Neuronal stem cell (in vitro differentiated cells): ENCODE measurements around the gene CEACAM1.
"Not testable (repeated sequence)": the region's sequence is repeated elsewhere in the genome, so short reads cannot be mapped to it uniquely, and the experiment has no call there.

Experiments
- DNase-seq: peaks from one replicate; pipeline ENCODE4 v3.0.0-alpha.2; 2013; ENCODE audit warnings: low spot score
- H2AFZ ChIP-seq: one replicate; pipeline ENCODE4 v1.6.1; 2013; ENCODE audit warnings: mild to moderate bottlenecking, low read length, inconsistent platforms
- H2AK5ac ChIP-seq: 2 replicates; pipeline ENCODE4 v1.6.1; 2013; ENCODE audit warnings: low read depth, mild to moderate bottlenecking, inconsistent platforms, low read length, moderate library complexity, mixed read lengths
- H2BK120ac ChIP-seq: 2 replicates; pipeline ENCODE4 v1.6.1; 2013; ENCODE audit warnings: low read depth, mild to moderate bottlenecking, inconsistent platforms, low read length, moderate library complexity, mixed read lengths
- H2BK12ac ChIP-seq: one replicate; pipeline ENCODE4 v1.6.1; 2013; ENCODE audit warnings: low read length, inconsistent platforms
- H2BK15ac ChIP-seq: 2 replicates; pipeline ENCODE4 v1.6.1; 2013; ENCODE audit warnings: mild to moderate bottlenecking, low read length, inconsistent platforms, mixed read lengths
- H2BK5ac ChIP-seq: one replicate; pipeline ENCODE4 v1.6.1; 2013; ENCODE audit warnings: inconsistent platforms, mild to moderate bottlenecking, low read length, moderate library complexity
- H3K14ac ChIP-seq: one replicate; pipeline ENCODE4 v1.6.1; 2013; ENCODE audit warnings: low read length, inconsistent platforms
- H3K18ac ChIP-seq: 2 replicates; pipeline ENCODE4 v1.6.1; 2013; ENCODE audit warnings: low read length, inconsistent platforms
- H3K23ac ChIP-seq: 2 replicates; pipeline ENCODE4 v1.6.1; 2013; ENCODE audit warnings: low read depth, mild to moderate bottlenecking, mixed read lengths, low read length, inconsistent platforms; ENCODE audit not compliant: poor library complexity
- H3K27ac ChIP-seq: replicated peaks from 3 replicates; pipeline ENCODE4 v1.5.1; 2013; ENCODE audit warnings: low read length, inconsistent platforms
- H3K27me3 ChIP-seq, 3 experiments: 2 replicates each; pipeline ENCODE4 v1.6.1; 2013; ENCODE audit warnings: low read length in 3 of 3, mild to moderate bottlenecking in 2 of 3, inconsistent platforms in 1 of 3, low read depth in 1 of 3, mixed read lengths in 1 of 3, moderate library complexity in 1 of 3; ENCODE audit not compliant: control insufficient read depth in 3 of 3, insufficient read depth in 3 of 3
- H3K36me3 ChIP-seq, 2 donors: replicated peaks in 1 of 2; 2 replicates each; pipeline ENCODE4 v1.6.1; 2013; ENCODE audit warnings: low read length in 2 of 2; ENCODE audit not compliant: control insufficient read depth in 2 of 2, insufficient read depth in 2 of 2
- H3K4ac ChIP-seq: 2 replicates; pipeline ENCODE4 v1.6.1; 2013; ENCODE audit warnings: inconsistent platforms, mild to moderate bottlenecking, low read length, moderate library complexity
- H3K4me1 ChIP-seq, 2 donors: 1 replicate in 1 of 2; 2 replicates in 1 of 2; pipeline ENCODE4 v1.6.1; 2013; ENCODE audit warnings: low read length in 2 of 2, low read depth in 1 of 2; ENCODE audit not compliant: control insufficient read depth in 2 of 2, insufficient read depth in 1 of 2
- H3K4me2 ChIP-seq: one replicate; pipeline ENCODE4 v1.6.1; 2013; ENCODE audit warnings: mild to moderate bottlenecking, low read length, inconsistent platforms; ENCODE audit not compliant: insufficient read depth, poor library complexity, severe bottlenecking
- H3K4me3 ChIP-seq, 2 donors: 2 replicates each; pipeline ENCODE4 v1.5.1; 2013; ENCODE audit warnings: low read length in 2 of 2, mild to moderate bottlenecking in 2 of 2, inconsistent platforms in 1 of 2, moderate library complexity in 1 of 2
- H3K79me1 ChIP-seq: one replicate; pipeline ENCODE4 v1.6.1; 2013; ENCODE audit warnings: low read depth, mild to moderate bottlenecking, inconsistent platforms, low read length, moderate library complexity
- H3K9ac ChIP-seq: one replicate; pipeline ENCODE4 v1.6.1; 2013; ENCODE audit warnings: mild to moderate bottlenecking, low read depth, low read length, inconsistent platforms; ENCODE audit not compliant: poor library complexity
- H3K9me3 ChIP-seq, 2 donors: replicated peaks in 1 of 2; 2 replicates each; pipeline versions ENCODE3 to v1.6.1; 2013; ENCODE audit warnings: low read length in 2 of 2, mild to moderate bottlenecking in 2 of 2, inconsistent platforms in 1 of 2, low read depth in 1 of 2, mixed read lengths in 1 of 2, moderate library complexity in 1 of 2; ENCODE audit not compliant: control insufficient read depth in 2 of 2, insufficient read depth in 1 of 2
- H4K8ac ChIP-seq: one replicate; pipeline ENCODE4 v1.6.1; 2013; ENCODE audit warnings: low read depth, mild to moderate bottlenecking, inconsistent platforms, low read length, moderate library complexity
- H4K91ac ChIP-seq: one replicate; pipeline ENCODE4 v1.6.1; 2013; ENCODE audit warnings: low read length, low read depth, mild to moderate bottlenecking, inconsistent platforms; ENCODE audit not compliant: poor library complexity
- WGBS, 2 donors: extraction: QIAGEN DNeasy Blood & Tissue Kit; methylation state at CpG; one replicate each; pipeline ENCODE4 v1.1.7; 2013; ENCODE audit warnings: missing lambda C conversion rate in 2 of 2, mixed read lengths in 1 of 2; ENCODE audit not compliant: insufficient read length in 2 of 2, insufficient replicate concordance in 1 of 2; ENCODE audit errors: extremely low coverage in 2 of 2; 5-methylcytosine and 5-hydroxymethylcytosine counted together

The CEACAM1 gene

DNA sequence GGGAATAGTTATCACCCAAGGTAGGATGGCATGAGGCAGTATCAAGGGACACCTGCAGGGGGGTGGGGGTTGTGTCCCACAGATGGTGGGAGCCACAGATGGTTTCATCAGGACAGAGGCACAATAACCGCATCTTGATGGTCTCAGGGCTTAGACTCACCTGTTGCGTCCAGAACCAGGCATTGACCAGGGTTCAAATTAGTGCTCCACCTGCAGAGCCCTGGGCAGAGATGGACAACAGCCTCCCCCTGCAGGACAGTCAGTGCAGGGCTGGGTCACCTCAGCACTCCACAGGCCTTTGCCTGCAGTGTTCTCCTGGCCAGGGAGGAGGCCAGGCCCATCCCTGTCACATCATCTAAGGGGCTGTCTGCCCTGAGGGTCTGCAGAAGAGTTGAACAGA, 14.5 kb upstream of the CEACAM1 start:
- no peaks in the 10 kb centered on the region for H3K36me3 ChIP-seq

DNA sequence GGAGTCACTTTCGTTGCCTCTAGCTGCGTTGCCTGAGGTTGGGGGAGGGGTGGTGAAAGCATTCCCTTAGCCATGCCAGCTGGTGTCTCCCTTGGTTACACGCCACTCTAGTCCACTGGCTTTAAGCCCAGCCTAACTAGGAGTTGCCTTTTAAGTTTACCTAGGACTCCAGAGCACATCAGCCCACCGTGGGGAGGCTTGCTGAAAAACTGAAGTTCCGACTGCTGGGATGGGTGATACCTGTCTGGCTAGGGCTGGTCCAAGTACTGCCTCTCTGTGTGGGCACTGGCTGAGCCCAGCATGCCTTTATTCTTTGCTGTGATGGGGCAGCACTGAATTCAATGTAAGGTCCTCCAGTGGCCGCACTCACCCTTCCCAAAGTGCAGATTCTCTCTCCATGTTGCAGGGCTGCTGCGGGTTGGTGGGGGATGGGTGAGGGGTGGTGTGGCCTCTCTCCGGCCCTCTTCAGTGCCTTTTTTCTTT, 11.8 kb upstream of the CEACAM1 start:
- Histone ChIP-seq H3K36me3 (no peaks in the 10 kb centered on the region), H3K14ac (no peak overlapping the region), H3K79me1 (no peaks in the 10 kb centered on the region), H3K18ac (peak overlapping the region; percentile 29), H3K9ac (no peak overlapping the region), H3K9me3 (no peaks in the 10 kb centered on the region), H3K4me3 (no peak overlapping the region), H3K4ac (no peak overlapping the region), H4K8ac (no peak overlapping the region), H3K4me2 (no peak overlapping the region), H2BK12ac (no peak overlapping the region), H2BK5ac (no peak overlapping the region), H3K27me3 (no peaks in the 10 kb centered on the region), H3K27ac (no peak overlapping the region), H2BK120ac (no peak overlapping the region), H3K23ac (no peak overlapping the region), H2AK5ac (no peak overlapping the region), H2BK15ac (no peak overlapping the region), H3K4me1 (peaks cover 4 to 11% of the 10 kb centered on the region in 2 donors), H4K91ac (no peak overlapping the region), H2AFZ (peak overlapping the region; percentile 23)
- WGBS, 2 donors, result no CpG with 5 or more reads among the region's 8 CpGs
- DNase-seq, result no peak

More for the DNA sequence above, 14.5 kb upstream of the CEACAM1 start:
- no peak overlapping the region for H2BK15ac ChIP-seq
- peaks cover 4 to 11% of the 10 kb centered on the region in 2 donors for H3K4me1 ChIP-seq
- no peak overlapping the region for H3K27ac ChIP-seq
- no peak overlapping the region for H3K23ac ChIP-seq
- H3K79me1 ChIP-seq, result no peaks in the 10 kb centered on the region
- no peak overlapping the region for H3K4me3 ChIP-seq
- no peak overlapping the region for H3K18ac ChIP-seq
- H4K91ac ChIP-seq, result no peak overlapping the region
- H3K14ac ChIP-seq, result no peak overlapping the region
- H2AK5ac ChIP-seq, result no peak overlapping the region
- H3K4ac ChIP-seq, result no peak overlapping the region
- no peak overlapping the region for H4K8ac ChIP-seq
- H3K9ac ChIP-seq, result no peak overlapping the region
- no peak overlapping the region for H2BK120ac ChIP-seq
- H3K9me3 ChIP-seq, result no peaks in the 10 kb centered on the region
- H3K4me2 ChIP-seq, result no peak overlapping the region
- no peak overlapping the region for H2BK12ac ChIP-seq
- no peaks in the 10 kb centered on the region for H3K27me3 ChIP-seq
- no peak for DNase-seq
- H2AFZ ChIP-seq, result no peak overlapping the region
- H2BK5ac ChIP-seq, result no peak overlapping the region
- WGBS, 2 donors, result no CpG with 5 or more reads among the region's 2 CpGs

DNA sequence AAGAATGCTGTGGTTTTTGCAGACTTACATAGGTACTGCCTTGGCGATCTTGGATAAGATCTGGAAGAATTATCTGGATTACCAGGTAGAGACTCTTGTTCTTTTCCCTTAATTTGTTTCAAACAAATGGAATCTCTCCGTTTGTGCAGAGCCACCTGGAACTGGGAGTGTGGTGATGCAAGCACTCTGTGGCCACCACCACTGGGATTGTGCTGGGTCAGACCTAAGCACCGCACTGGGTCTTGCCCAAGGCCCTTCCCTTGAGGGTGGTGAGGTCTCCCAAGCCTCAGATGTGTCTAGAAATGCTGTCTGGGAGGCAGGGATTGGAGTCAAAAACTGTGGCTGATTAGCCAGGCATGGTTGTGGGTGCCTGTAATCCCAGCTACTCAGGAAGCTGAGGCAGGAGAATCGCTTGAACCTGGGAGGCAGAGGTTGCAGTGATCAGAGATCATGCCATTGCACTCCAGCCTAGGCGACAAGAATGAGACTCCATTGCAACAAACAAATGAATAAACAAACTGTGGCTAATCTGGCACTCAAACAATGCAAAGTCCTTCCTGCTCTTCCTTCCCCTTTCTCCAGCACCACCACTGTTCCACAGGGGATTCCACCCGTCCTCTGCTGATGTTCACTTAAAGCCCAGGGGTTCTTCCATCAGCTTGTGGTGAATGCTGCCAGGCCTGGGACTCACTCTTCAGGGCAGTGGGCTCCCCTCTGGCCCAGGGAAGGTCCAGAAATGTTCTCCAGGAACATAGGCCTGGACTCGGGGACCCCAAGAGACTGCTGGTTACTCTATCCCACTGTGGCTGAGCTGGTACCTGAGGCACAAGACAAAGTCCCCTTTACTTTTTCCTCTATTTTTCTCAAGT, 10.8 kb upstream of the CEACAM1 start:
- Histone ChIP-seq H3K18ac (no peak overlapping the region), H3K14ac (no peak overlapping the region), H3K9ac (no peak overlapping the region), H3K27me3 (no peaks in the 10 kb centered on the region), H3K9me3 (no peaks in the 10 kb centered on the region), H3K4ac (no peak overlapping the region), H2AK5ac (no peak overlapping the region), H3K23ac (no peak overlapping the region), H4K8ac (no peak overlapping the region), H3K36me3 (no peaks in the 10 kb centered on the region), H3K4me2 (no peak overlapping the region), H3K4me1 (peaks cover 4 to 11% of the 10 kb centered on the region in 2 donors), H3K4me3 (no peak overlapping the region), H3K79me1 (no peaks in the 10 kb centered on the region), H2BK5ac (no peak overlapping the region), H2BK12ac (no peak overlapping the region), H3K27ac (no peak overlapping the region), H4K91ac (no peak overlapping the region), H2BK15ac (no peak overlapping the region), H2BK120ac (no peak overlapping the region), H2AFZ (no peak overlapping the region)
- DNase-seq, result no peak
- no CpG with 5 or more reads among the region's 7 CpGs for WGBS, 2 donors

DNA sequence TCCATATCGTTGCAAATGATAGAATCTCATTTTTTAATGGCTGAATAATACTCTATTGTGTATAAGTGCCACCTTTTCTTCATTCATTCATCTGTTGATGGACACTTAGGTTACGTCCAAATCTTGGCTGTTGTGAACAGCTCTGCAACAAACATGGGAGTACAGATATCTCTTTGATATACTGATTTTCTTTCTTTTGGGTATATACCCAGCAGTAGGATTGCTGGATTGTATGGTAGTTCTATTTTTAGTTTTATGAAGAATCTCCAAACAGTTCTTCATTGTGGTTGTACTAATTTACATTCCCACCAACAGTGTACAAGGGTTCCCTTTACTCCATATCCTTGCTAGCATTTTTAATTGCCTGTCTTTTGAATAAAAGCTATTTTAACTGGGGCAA, 7.0 kb upstream of the CEACAM1 start:
- H3K9me3 ChIP-seq, DNase-seq, H2BK5ac ChIP-seq, H3K23ac ChIP-seq, H2BK12ac ChIP-seq, H3K27me3 ChIP-seq, H3K4ac ChIP-seq, H2BK120ac ChIP-seq, H2AFZ ChIP-seq, H4K91ac ChIP-seq, H4K8ac ChIP-seq, H3K4me3 ChIP-seq, H2AK5ac ChIP-seq, H3K27ac ChIP-seq, H3K4me1 ChIP-seq, H3K9ac ChIP-seq, H2BK15ac ChIP-seq, H3K36me3 ChIP-seq, H3K18ac ChIP-seq, H3K14ac ChIP-seq, H3K79me1 ChIP-seq, H3K4me2 ChIP-seq: not testable (repeated sequence)
- WGBS, 2 donors, result no CpG with 5 or more reads among the region's 2 CpGs
